NCI-H345 (cell line): ENCODE data around the gene GNAS.

Source experiments
- DNase-seq: peaks from one replicate; lab custom pipeline; 2025; lab: John Stamatoyannopoulos, UW

GNAS gene

DNA sequence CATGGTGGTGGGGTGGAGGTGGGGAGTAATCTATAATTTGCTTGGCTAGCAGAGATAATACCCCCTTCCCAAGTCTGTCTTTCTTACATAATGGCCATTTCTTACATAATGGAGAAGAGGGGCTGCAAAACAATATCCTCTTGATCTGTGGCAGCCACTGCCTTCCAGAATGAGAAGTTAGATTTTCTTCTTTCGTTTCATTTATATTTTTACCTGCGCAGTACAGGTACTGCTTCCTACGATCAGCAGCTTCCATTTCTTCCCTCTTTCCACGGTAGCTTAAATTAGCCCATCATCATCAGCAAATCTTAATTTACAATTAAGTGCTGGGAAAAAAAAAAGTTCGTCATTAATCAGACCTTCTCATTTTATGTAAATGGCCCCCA lies 30.2 kb downstream of the GNAS start:
- no peak for DNase-seq

- no peak for DNase-seq
Measured at GRCh38 chr20:58883241-58883691, 30.8 kb downstream of the GNAS start.

DNA sequence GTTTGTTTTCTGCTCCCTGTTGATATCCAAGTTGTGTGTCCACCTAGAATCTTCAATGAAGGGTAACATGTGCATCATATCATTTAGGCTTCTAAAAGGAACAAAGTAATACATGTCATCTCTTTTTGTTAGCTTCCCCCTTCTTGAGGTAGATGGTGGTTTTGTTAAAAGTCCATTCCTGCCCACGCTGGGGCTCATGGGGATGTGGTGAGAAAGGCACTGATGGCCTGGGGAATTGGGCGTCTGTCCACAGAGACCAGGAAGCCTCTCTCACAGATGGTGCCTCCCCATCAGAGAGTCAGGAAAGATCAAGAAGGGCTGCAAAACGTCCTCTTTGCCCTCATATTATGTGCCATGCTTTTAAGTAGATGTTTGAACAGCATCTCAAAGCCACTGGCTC lies 32.5 kb downstream of the GNAS start:
- DNase-seq, result no peak

DNA sequence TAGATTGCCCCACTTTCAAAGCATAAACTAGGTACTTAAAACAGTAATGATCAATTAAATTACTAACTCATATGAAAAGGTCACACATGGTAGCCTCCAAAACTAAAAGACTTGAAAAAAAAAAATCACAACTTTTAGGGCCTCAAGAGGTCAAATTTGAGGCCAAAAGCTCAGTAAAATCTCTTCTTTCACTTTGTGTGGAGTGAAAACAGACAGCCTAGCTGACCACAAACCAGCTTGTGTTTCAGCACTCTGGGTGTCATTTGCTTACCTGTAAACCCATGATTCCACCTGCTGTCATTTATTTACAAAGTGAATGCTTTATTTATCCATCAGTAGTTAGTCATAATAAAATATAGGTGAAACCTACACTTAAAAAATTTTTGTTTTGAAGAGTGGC lies 34.0 kb downstream of the GNAS start:
- no peak for DNase-seq

- DNase-seq, result no peak
Measured at GRCh38 chr20:58888103-58888502, 35.6 kb downstream of the GNAS start.

GRCh38 chr20:58888521-58889333 lies 36.2 kb downstream of the GNAS start:
- peak; percentile 82 for DNase-seq

DNA sequence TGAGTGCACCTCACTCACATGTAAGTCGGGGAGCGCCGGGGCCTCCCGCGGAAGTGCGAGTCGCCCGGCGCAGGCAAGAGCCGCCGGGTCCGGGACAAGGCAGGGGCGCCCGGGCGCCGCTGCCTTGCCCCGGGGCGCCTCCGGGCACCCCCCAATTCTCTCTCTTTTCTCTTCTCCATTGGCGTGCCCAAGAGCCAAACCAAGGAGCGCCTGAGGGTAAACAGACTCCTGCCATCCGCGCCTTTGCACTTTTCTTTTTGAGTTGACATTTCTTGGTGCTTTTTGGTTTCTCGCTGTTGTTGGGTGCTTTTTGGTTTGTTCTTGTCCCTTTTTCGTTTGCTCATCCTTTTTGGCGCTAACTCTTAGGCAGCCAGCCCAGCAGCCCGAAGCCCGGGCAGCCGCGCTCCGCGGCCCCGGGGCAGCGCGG lies 36.8 kb downstream of the GNAS start:
- no peak for DNase-seq

- no peak for DNase-seq
Measured at GRCh38 chr20:58889798-58890517, 37.4 kb downstream of the GNAS start.

- peak; percentile 89 for DNase-seq
Measured at GRCh38 chr20:58890518-58891085, 38.1 kb downstream of the GNAS start.

DNA sequence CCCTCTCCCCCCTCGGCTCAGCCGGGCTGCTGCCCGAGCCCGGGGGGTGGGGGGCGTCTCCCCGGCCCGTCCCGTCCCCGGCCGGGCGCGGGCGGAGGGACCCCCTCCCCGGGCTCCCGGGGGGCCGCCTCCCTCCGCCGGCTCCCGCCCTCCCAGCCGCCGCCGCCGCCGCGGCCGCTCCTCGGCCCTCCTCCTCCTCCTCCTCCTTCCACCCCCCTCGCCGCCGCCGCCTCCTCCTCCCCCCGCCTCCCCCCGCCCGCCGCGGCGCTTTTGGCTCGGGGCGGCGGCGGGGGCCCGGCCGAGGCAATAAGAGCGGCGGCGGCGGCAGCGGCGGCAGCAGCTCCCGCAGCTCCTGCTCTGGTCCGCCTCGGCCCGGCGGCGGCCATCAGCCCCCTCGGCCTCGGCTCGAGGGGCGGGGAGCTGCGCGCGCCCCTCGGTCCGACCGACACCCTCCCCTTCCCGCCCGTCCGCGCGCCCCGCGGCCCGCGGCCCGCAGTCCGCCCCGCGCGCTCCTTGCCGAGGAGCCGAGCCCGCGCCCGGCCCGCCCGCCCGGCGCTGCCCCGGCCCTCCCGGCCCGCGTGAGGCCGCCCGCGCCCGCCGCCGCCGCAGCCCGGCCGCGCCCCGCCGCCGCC lies 38.7 kb downstream of the GNAS start:
- DNase-seq, result peak; percentile 89

- peak; percentile 74 for DNase-seq
Measured at GRCh38 chr20:58891718-58892140, 39.2 kb downstream of the GNAS start.

- DNase-seq, result peak; percentile 79
Measured at GRCh38 chr20:58892141-58892931, 39.8 kb downstream of the GNAS start.

- no peak for DNase-seq
Measured at GRCh38 chr20:58892932-58893224, 40.4 kb downstream of the GNAS start.

DNA sequence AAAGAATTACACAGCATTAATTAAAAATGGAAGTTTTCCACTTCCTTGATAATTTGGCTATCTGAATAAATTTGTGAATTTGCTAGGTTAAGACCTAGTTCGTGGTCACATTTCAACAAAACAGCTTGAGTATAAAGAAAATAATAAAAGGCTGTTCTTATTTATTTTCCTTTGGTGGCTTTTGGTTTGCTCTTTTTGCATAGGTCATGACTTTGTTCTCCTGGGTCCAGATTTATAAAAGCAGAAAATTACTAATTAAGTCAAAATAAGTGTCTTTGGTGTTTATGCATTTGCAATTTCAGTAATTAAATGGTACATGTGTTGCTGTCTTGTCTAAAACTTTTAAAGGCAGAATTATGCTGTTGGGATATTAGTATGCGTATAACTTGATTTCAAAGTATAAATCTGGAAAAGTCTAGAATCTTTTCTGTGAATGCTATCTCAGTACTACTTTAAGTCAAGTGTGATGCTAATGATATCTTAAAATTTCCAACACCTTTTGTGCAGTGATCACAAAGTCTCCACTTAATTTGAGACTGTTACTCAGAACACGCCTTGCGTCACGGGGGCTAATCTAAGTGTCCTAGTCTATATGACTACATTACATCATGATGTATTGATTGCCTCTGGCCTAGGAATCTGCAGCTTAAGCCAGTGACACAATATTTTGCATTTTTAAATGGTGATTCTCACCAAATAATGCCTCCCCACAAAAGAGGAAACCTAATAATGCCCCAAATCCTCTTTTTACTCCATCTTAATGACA lies 41.0 kb downstream of the GNAS start:
- no peak for DNase-seq

GRCh38 chr20:58894652-58895447 lies 42.3 kb downstream of the GNAS start:
- DNase-seq, result no peak

DNA sequence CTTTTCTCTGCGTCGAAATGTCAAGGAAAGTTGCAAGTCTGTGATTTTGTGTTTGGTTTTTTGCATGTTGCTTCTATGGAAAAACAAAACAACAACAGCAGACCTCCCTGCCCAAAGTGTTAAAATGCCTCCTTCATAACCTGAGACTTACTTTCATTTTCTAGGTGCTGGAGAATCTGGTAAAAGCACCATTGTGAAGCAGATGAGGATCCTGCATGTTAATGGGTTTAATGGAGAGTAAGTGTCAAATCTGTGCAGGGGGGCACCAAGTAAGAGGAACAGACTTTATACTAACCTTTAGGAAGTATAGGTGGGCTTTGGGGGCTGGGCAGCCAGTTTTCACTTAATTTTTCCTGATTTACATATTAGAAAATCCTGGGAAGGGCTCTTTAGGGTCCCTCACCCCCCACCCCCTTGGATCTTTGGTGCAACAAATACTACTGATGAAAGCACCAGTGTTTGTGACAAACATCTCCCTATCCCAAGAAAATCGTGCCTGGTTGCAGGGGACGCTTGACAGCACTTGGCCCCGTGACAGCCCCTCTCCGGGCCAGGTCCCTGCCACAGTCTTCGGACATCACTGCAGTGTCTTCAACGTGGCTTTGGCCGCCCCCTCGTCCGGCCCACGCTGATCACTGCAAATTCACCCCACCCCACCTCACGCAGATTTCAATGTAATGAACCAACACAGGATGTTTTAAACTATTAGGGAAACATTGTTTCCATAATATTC lies 43.1 kb downstream of the GNAS start:
- no peak for DNase-seq

DNA sequence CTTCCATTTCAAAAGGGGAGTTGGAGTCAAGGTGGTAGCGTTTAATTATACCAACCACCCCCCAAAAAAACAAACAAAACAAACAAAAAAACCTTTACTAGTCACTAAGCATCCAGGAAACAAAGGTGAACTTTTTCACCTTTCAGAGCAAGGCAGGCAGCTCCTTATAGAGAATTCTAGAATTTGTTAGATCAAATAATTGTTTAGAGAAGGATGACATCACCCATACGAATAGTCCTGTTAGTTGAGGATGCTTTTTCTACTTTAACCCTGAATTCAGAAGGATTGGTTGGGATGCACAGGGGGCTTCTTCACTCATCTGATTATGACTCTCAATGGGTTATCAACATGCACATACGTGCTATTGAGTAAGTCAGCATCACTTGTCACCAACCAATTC lies 44.3 kb downstream of the GNAS start:
- no peak for DNase-seq

DNA sequence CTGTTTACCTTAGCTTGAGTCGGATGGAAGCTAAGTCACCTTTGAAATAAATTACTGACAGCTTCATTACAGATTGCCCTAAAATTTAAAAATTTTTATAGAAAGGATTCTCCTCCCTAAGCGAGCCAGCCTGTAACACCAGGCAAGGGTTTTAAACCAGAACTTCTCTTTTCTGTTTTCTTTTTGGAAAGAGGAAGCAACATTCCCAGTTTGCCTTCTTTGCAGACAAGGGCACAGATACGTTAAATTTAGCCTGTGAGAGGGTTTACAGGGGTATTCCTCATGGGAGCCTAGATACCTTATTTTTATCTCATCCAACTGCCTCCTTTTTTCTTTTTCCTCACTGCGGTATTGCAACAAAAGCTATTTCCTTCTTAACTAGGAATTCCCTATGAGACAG lies 45.0 kb downstream of the GNAS start:
- no peak for DNase-seq

GRCh38 chr20:58898629-58899408 lies 46.3 kb downstream of the GNAS start:
- no peak for DNase-seq
